ENCODE measurements around the gene SMYD2. TPM values are rescaled to one million over a fixed set of nuclear protein-coding genes. Genes with fewer than 3 reads are reported as not detected.

The SMYD2 gene
- total and polyA plus RNA-seq, 10 of the 15 experiments (the other 5 are each of a cell fraction or from before 2014, with no cell fraction given), result 8.3 to 55.7 (median 26.4) TPM

GRCh38 chr1:214318956-214319736 is 38.2 kb downstream of the SMYD2 start:
- in situ Hi-C loops (cut with MboI) (no loop called here), intact Hi-C loops (cut with micrococcal nuclease; ENCODE audit: unreplicated experiment) (no loop called here)
- Histone ChIP-seq H4K20me1 (ENCODE audit: control insufficient read depth, insufficient read depth) (no peaks in the 10 kb centered on the region), H3K4me1 (ENCODE audit: control insufficient read depth, insufficient read depth, low read length) (peaks cover 9% of the 10 kb centered on the region), H3K4me2 (ENCODE audit: control insufficient read depth, insufficient read depth) (no peak overlapping the region), H3K4me3 (no peak overlapping the region), H3K27me3 (replicated peaks in 1 of 2; ENCODE audit: control insufficient read depth in 2 of 2, insufficient read depth in 2 of 2, low read length in 1 of 2) (no peaks in the 10 kb centered on the region), H2AFZ (ENCODE audit: control insufficient read depth, low read depth, low read length) (no peak overlapping the region), H3K79me2 (ENCODE audit: control insufficient read depth, insufficient read depth, low read length) (no peaks in the 10 kb centered on the region), H3K36me3 (ENCODE audit: control insufficient read depth in 2 of 2, insufficient read depth in 2 of 2, low read length in 1 of 2) (peaks cover 3% of the 10 kb centered on the region in 2 experiments; a peak in 2 of 4 replicates), H3K9ac (ENCODE audit: control insufficient read depth, insufficient read depth, low read length) (no peak overlapping the region), H3K27ac (ENCODE audit: control insufficient read depth, insufficient read depth) (no peak overlapping the region), H3K9me3 (replicated peaks; ENCODE audit: control insufficient read depth, insufficient read depth, low read length) (no peaks in the 10 kb centered on the region)
- ChIA-PET RAD21 (ENCODE audit: unreplicated experiment) (interaction anchor here (1.4 to 3.2 kb wide), 5 partner anchors 9 to 58 kb away, joined by 4 to 17 read pairs (median 7); no protein-coding TSS in a partner anchor), CTCF (interaction anchor here (3.2 to 9.2 kb wide), 2 partner anchors 11 to 58 kb away, joined by 25 to 132 read pairs; no protein-coding TSS in a partner anchor), POLR2A (no interaction called here), SMC1A (ENCODE audit: uncharacterized antibody, unreplicated experiment) (interaction anchor here (3.5 to 3.9 kb wide), 2 partner anchors 9 to 58 kb away, joined by 16 to 31 read pairs; no protein-coding TSS in a partner anchor)
- BruUV-seq (replicated peaks), result no TSS peak
- WGBS (ENCODE audit: insufficient coverage, insufficient replicate concordance, low lambda C conversion rate, missing lambda C conversion rate), result 75% methylated on average over 10 of the region's 10 CpGs
- TF ChIP-seq TCF3 (IDR thresholded peaks at IDR 0.05; ENCODE audit: borderline replicate concordance, insufficient read depth, low read depth, low read length) (no peak), GABPA (IDR thresholded peaks at IDR 0.05; ENCODE audit: low read depth) (no peak), MXI1 (IDR thresholded peaks at IDR 0.05; ENCODE audit: low read depth, low read length) (no peak), ATF3 (IDR thresholded peaks at IDR 0.05; ENCODE audit: borderline replicate concordance, extremely low read depth, low read depth, low read length) (no peak), SMARCA5 (IDR thresholded peaks at IDR 0.05) (no peak)
- no peak for DNase-seq (ENCODE audit: low read depth, low spot score)
- no peak for FAIRE-seq
- ATAC-seq, result no peak

All from GM12878 (cell line).